ENCODE measurements around the gene B4GAT1. TPM values are rescaled to one million over a fixed set of nuclear protein-coding genes. Genes with fewer than 3 reads are reported as not detected.

Gene B4GAT1
- total RNA-seq, 1 donor from 2014 or later = 24.5 TPM

GRCh38 chr11:66309475-66309874, 38.0 kb downstream of the B4GAT1 start:
- Histone ChIP-seq H3K36me3 (ENCODE audit: control insufficient read depth in 3 of 3, insufficient read depth in 3 of 3, low read length in 3 of 3) (no peaks in the 10 kb centered on the region), H3K9ac (ENCODE audit: low read depth in 1 of 3, low read length in 3 of 3) (no peak overlapping the region), H3K27ac (ENCODE audit: low read depth, low read length) (no peak overlapping the region), H3K9me3 (ENCODE audit: control insufficient read depth in 3 of 3, low read length in 3 of 3) (no peaks in the 10 kb centered on the region), H3K4me1 (ENCODE audit: control insufficient read depth in 3 of 3, insufficient read depth in 3 of 3, low read length in 3 of 3) (peaks cover 6 to 15% (median 12%) of the 10 kb centered on the region in 3 donors), H3K27me3 (ENCODE audit: control insufficient read depth in 3 of 3, insufficient read depth in 3 of 3, low read length in 3 of 3) (peaks cover under 1 to 7% (median under 1%) of the 10 kb centered on the region in 3 donors), H3K4me3 (ENCODE audit: low read length in 3 of 3) (no peak overlapping the region)

- no peak overlapping the region for H3K4me3 ChIP-seq (ENCODE audit: low read length in 3 of 3)
- no peaks in the 10 kb centered on the region for H3K9me3 ChIP-seq (ENCODE audit: control insufficient read depth in 3 of 3, low read length in 3 of 3)
- no peaks in the 10 kb centered on the region for H3K36me3 ChIP-seq (ENCODE audit: control insufficient read depth in 3 of 3, insufficient read depth in 3 of 3, low read length in 3 of 3)
- no peaks in the 10 kb centered on the region for H3K4me1 ChIP-seq (ENCODE audit: control insufficient read depth in 3 of 3, insufficient read depth in 3 of 3, low read length in 3 of 3)
- H3K9ac ChIP-seq (ENCODE audit: low read depth in 1 of 3, low read length in 3 of 3) = no peak overlapping the region
- H3K27ac ChIP-seq (ENCODE audit: low read depth, low read length) = no peak overlapping the region
- H3K27me3 ChIP-seq (ENCODE audit: control insufficient read depth in 3 of 3, insufficient read depth in 3 of 3, low read length in 3 of 3) = no peaks in the 10 kb centered on the region
Observed at GRCh38 chr11:66302656-66303055, 44.8 kb downstream of the B4GAT1 start.

GRCh38 chr11:66299186-66299585, 48.2 kb downstream of the B4GAT1 start:
- peaks cover 14 to 26% (median 15%) of the 10 kb centered on the region in 3 donors for H3K27me3 ChIP-seq (ENCODE audit: control insufficient read depth in 3 of 3, insufficient read depth in 3 of 3, low read length in 3 of 3)
- no peak overlapping the region for H3K27ac ChIP-seq (ENCODE audit: low read depth, low read length)
- H3K9ac ChIP-seq (ENCODE audit: low read depth in 1 of 3, low read length in 3 of 3) = no peak overlapping the region
- H3K9me3 ChIP-seq (ENCODE audit: control insufficient read depth in 3 of 3, low read length in 3 of 3) = no peaks in the 10 kb centered on the region
- H3K4me3 ChIP-seq (ENCODE audit: low read length in 3 of 3) = no peak overlapping the region
- no peaks in the 10 kb centered on the region for H3K36me3 ChIP-seq (ENCODE audit: control insufficient read depth in 3 of 3, insufficient read depth in 3 of 3, low read length in 3 of 3)
- H3K4me1 ChIP-seq (ENCODE audit: control insufficient read depth in 3 of 3, insufficient read depth in 3 of 3, low read length in 3 of 3) = no peaks in the 10 kb centered on the region

- H3K9ac ChIP-seq (ENCODE audit: low read depth in 1 of 3, low read length in 3 of 3) = no peak overlapping the region
- H3K27ac ChIP-seq (ENCODE audit: low read depth, low read length) = no peak overlapping the region
- no peaks in the 10 kb centered on the region for H3K36me3 ChIP-seq (ENCODE audit: control insufficient read depth in 3 of 3, insufficient read depth in 3 of 3, low read length in 3 of 3)
- H3K4me3 ChIP-seq (ENCODE audit: low read length in 3 of 3) = no peak overlapping the region
- H3K4me1 ChIP-seq (ENCODE audit: control insufficient read depth in 3 of 3, insufficient read depth in 3 of 3, low read length in 3 of 3) = no peaks in the 10 kb centered on the region
- H3K9me3 ChIP-seq (ENCODE audit: control insufficient read depth in 3 of 3, low read length in 3 of 3) = no peaks in the 10 kb centered on the region
- H3K27me3 ChIP-seq (ENCODE audit: control insufficient read depth in 3 of 3, insufficient read depth in 3 of 3, low read length in 3 of 3) = peaks cover 28 to 42% (median 29%) of the 10 kb centered on the region in 3 donors
Observed at GRCh38 chr11:66297610-66298009, 49.8 kb downstream of the B4GAT1 start.

Small RNAs within 50 kb of the gene (small RNA-seq; reads per million reads assigned to genes)
- gene RF00017 = not detected
- gene RNU1-84P = 0.12 reads per million

Other genes with a start within 250 kb of the B4GAT1 start
- 9.9 TPM for gene KLC2, start 89.9 kb downstream of the B4GAT1 start, total RNA-seq
- gene RAB1B, start 79.0 kb downstream of the B4GAT1 start, total RNA-seq = 33.9 TPM
- not detected for gene CNIH2, start 69.5 kb downstream of the B4GAT1 start, total RNA-seq
- gene YIF1A, start 58.5 kb downstream of the B4GAT1 start, total RNA-seq = 57.4 TPM
- not detected for gene TMEM151A, start 55.7 kb downstream of the B4GAT1 start, total RNA-seq
- 19.3 TPM for gene CD248, start 30.6 kb downstream of the B4GAT1 start, total RNA-seq
- 5.7 TPM for gene RIN1, start 11.2 kb downstream of the B4GAT1 start, total RNA-seq
- gene BRMS1, start 2.5 kb downstream of the B4GAT1 start, total RNA-seq = 28.2 TPM
- 4.2 TPM for gene SLC29A2, start 24.1 kb upstream of the B4GAT1 start, total RNA-seq
- under 0.01 TPM for gene NPAS4, start 73.4 kb upstream of the B4GAT1 start, total RNA-seq
- 27.1 TPM for gene MRPL11, start 91.2 kb upstream of the B4GAT1 start, total RNA-seq
- 9.4 TPM for gene PELI3, start 119.3 kb upstream of the B4GAT1 start, total RNA-seq
- gene DPP3, start 132.8 kb upstream of the B4GAT1 start, total RNA-seq = 26.1 TPM
- 14.6 TPM for gene BBS1, start 163.0 kb upstream of the B4GAT1 start, total RNA-seq
- gene ZDHHC24, start 198.4 kb upstream of the B4GAT1 start, total RNA-seq = 3.7 TPM
- gene ACTN3, start 199.3 kb upstream of the B4GAT1 start, total RNA-seq = 156 TPM
- gene CTSF, start 221.0 kb upstream of the B4GAT1 start, total RNA-seq = 27.1 TPM
- gene CCDC87, start 245.4 kb upstream of the B4GAT1 start, total RNA-seq = not detected
- 27.7 TPM for gene CCS, start 245.6 kb upstream of the B4GAT1 start, total RNA-seq

Data from skeletal muscle tissue (tissue), 5 donors.